GM18520 (cell line): Measurements from ENCODE around the gene TAS2R5.
"Not testable (repeated sequence)": the region's sequence is repeated elsewhere in the genome, so short reads cannot be mapped to it uniquely, and the experiment has no call there.

Source experiments
- ATAC-seq: cut with Tn5 transposase; IDR thresholded peaks from one replicate; pipeline ENCODE4 v1.9.1; 2021; ENCODE audit not compliant: unreplicated experiment

The TAS2R5 gene

GRCh38 chr7:141789917-141790316 lies at the start of gene TAS2R5:
Gene TAS2R5, plus strand, starts transcription at chr7:141790217. Its CDS starts 145 bp downstream, at chr7:141790362.
- ATAC-seq: no peak

- ATAC-seq: no peak
These were observed 47.8 kb upstream of the TAS2R5 start for GRCh38 chr7:141742229-141742628.

- ATAC-seq: no peak
These were observed 45.9 kb upstream of the TAS2R5 start for GRCh38 chr7:141744131-141744530.

GRCh38 chr7:141748396-141748795 lies 41.6 kb upstream of the TAS2R5 start:
- ATAC-seq: no peak

- not testable (repeated sequence) for ATAC-seq
These were observed 38.1 kb upstream of the TAS2R5 start for GRCh38 chr7:141751904-141752303.

GRCh38 chr7:141752634-141753033 lies 37.4 kb upstream of the TAS2R5 start:
- no peak for ATAC-seq

- ATAC-seq: no peak
These were observed 35.1 kb upstream of the TAS2R5 start for GRCh38 chr7:141754939-141755338.

- no peak for ATAC-seq
These were observed 26.2 kb upstream of the TAS2R5 start, which contains the start of gene TAS2R3 for GRCh38 chr7:141763797-141764196. Gene TAS2R3, plus strand, starts transcription at chr7:141764097. Its CDS starts 62 bp downstream, at chr7:141764159.

- not testable (repeated sequence) for ATAC-seq
These were observed 19.9 kb upstream of the TAS2R5 start for GRCh38 chr7:141770083-141770583.

- ATAC-seq: no peak
These were observed 13.6 kb upstream of the TAS2R5 start, which contains the start of gene TAS2R4 for GRCh38 chr7:141776374-141776773. Gene TAS2R4, plus strand, starts transcription at chr7:141776674. Its CDS starts 1,815 bp downstream, at chr7:141778489.

GRCh38 chr7:141785706-141786552 lies 4.1 kb upstream of the TAS2R5 start:
- ATAC-seq: peak; percentile 77

GRCh38 chr7:141788296-141788695 lies 1.7 kb upstream of the TAS2R5 start:
- ATAC-seq: no peak

- no peak for ATAC-seq
These were observed 2.5 kb downstream of the TAS2R5 start for GRCh38 chr7:141792526-141792925.

GRCh38 chr7:141820067-141820466 lies 30.1 kb downstream of the TAS2R5 start:
- no peak for ATAC-seq

GRCh38 chr7:141822432-141822831 lies 32.4 kb downstream of the TAS2R5 start:
- ATAC-seq: not testable (repeated sequence)

- ATAC-seq: no peak
These were observed 47.7 kb downstream of the TAS2R5 start for GRCh38 chr7:141837683-141838082.

GRCh38 chr7:141838581-141838980 lies 48.6 kb downstream of the TAS2R5 start:
- no peak for ATAC-seq

GRCh38 chr7:141839256-141839655 lies 49.2 kb downstream of the TAS2R5 start:
- ATAC-seq: no peak

GRCh38 chr7:141840708-141841107 lies 50.7 kb downstream of the TAS2R5 start:
- ATAC-seq: no peak
